HCT116 (cell line): ENCODE data around the gene FOXA1.

Experiments used
- TF ChIP-seq, protein P1 (sequence below): IDR thresholded peaks from 2 replicates; pipeline ENCODE4 v1.6.1; 2012
- TF ChIP-seq, protein P2 (sequence below), 3 experiments: fragments of 200-600 bp in 1 of 3; sonication (generic) in 1 of 3; IDR thresholded peaks in 2 of 3; conservative IDR thresholded peaks in 1 of 3; 2 replicates each; pipeline ENCODE4 v1.5.1; 2012 to 2017; ENCODE audit warnings: low read depth in 2 of 3, low read length in 2 of 3, antibody characterized with exemption in 1 of 3, borderline replicate concordance in 1 of 3, control low read depth in 1 of 3, mild to moderate bottlenecking in 1 of 3, mixed read lengths in 1 of 3, mixed run types in 1 of 3, moderate library complexity in 1 of 3; ENCODE audit not compliant: insufficient read depth in 1 of 3

DNA sequence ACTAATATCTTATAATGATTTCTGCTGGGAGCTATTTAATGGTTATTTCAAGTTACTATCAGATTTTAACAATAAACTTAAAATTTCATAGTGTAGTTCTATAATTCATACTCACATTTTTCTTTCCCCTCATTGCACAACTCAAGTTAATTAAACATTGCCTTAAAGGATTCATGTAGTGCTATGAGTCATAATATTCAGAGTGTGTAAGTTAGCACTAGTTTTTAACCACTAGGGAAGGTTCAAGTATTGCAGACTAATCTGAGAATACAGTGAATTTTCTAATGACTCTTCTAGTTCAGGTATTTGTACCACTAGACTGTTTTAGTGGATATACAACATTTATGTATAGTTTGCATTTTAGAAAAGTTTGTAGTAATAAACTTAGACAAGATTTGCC, 49.9 kb downstream of the FOXA1 start:
- TF ChIP-seq, protein P1, sequence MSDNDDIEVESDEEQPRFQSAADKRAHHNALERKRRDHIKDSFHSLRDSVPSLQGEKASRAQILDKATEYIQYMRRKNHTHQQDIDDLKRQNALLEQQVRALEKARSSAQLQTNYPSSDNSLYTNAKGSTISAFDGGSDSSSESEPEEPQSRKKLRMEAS, result no peak
- TF ChIP-seq, protein P2, sequence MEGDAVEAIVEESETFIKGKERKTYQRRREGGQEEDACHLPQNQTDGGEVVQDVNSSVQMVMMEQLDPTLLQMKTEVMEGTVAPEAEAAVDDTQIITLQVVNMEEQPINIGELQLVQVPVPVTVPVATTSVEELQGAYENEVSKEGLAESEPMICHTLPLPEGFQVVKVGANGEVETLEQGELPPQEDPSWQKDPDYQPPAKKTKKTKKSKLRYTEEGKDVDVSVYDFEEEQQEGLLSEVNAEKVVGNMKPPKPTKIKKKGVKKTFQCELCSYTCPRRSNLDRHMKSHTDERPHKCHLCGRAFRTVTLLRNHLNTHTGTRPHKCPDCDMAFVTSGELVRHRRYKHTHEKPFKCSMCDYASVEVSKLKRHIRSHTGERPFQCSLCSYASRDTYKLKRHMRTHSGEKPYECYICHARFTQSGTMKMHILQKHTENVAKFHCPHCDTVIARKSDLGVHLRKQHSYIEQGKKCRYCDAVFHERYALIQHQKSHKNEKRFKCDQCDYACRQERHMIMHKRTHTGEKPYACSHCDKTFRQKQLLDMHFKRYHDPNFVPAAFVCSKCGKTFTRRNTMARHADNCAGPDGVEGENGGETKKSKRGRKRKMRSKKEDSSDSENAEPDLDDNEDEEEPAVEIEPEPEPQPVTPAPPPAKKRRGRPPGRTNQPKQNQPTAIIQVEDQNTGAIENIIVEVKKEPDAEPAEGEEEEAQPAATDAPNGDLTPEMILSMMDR (IDR thresholded peaks at IDR 0.05 in 2 of 3, conservative IDR thresholded peaks at IDR 0.05 in 1 of 3; ENCODE audit: borderline replicate concordance in 1 of 3, insufficient read depth in 1 of 3, low read depth in 2 of 3, low read length in 2 of 3), result 0 out of 6 replicates have a peak, but pooled peaks of 1 of the 3 experiments have one; percentile 5
